IPS-NIHi7 (cell line): ENCODE results near the gene POLN.
"Not testable (repeated sequence)": the region's sequence is repeated elsewhere in the genome, so short reads cannot be mapped to it uniquely, and the experiment has no call there.

Experiments used
- DNase-seq: peaks from one replicate; pipeline ENCODE4 v3.0.0; 2012; ENCODE audit warnings: mixed read lengths; ENCODE audit errors: extremely low spot score

The POLN gene

GRCh38 chr4:2042204-2042946 lies 199.5 kb downstream of the POLN start:
- no peak for DNase-seq

DNA sequence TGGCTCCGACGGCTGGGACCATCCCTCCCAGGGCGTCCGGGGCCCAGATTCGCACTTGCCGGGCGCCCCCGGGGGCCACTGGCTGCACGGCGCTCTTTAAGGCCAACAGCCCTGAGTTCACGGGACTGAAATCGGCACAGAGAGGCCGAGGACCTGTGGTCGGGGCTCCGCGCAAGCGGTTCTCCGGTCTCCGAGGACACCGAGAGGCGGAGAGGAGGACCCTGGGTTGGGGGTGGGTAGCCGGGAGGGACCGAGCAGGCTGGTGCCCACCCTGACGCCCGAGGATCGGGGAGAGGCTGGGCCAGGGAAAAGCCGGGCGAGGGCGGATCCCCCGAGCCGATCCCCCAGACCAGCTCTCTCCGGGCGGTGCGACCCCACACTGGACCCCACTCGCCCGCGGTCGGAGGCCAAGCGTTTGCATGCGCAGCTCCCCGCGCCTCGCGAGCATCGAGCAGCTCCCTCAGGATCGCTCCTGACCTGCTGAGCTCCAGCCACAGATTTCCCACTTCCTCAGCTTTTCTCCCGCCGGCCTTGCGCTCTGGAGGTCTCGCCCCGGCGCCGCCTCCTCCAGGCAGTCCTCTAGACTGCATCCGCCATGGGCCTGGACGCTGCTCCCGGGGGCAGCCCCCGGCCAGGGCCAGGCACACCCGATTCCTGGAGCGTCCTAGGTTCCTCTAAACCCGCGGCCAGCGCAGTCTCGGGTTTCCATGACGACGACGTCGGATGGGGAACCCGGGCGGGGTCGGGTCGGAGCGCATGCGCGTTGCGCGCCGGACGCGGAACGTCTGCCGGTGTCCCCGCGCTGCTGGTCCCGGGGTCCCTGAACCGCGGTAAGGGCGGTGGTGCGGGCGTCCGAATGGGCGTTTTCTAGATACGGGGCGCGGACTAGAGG lies 200.4 kb downstream of the POLN start:
- DNase-seq = peak; percentile 95

DNA sequence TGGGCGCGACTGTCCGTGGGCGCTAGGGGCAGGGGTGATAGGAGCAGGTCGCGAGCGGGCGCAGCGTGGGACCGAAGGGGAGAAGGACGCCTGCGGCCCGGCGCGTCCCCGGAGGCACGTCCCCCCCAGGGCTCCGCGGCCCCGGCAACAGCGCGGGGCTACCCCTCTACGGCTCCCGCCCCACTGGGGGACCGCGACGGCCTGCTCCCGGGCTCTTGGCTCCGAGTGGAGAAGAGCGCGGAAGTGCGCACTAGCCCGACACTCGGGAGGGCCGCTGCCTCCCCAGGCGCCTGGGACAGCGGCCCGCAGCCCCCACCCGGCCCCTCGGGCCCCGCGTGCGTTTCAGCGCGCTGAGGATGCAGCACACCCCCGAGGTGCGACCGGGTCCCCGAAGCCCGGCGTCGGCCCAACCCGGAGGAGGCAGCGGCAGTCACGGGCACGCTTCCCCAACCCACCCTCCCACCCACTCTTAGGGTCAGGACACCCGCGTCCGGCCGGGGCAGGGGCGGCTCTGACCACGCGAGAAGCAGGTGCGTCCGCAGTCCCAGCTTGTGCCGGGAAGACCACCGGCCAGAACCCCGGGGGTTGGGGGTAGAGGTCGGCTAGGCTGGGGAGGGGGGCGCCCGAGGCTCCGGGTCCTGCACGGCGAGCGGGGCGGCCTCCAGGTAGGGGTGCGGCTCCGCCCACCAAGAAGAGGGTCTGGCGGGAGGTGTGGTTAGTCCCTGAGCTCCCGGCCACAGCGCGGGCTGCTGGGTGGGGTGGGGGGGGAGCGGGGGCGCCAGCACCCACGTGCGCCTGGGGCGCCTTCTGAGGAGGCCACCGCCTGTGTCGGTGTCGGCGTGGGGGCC lies 201.3 kb downstream of the POLN start:
- peak; percentile 56 for DNase-seq

DNA sequence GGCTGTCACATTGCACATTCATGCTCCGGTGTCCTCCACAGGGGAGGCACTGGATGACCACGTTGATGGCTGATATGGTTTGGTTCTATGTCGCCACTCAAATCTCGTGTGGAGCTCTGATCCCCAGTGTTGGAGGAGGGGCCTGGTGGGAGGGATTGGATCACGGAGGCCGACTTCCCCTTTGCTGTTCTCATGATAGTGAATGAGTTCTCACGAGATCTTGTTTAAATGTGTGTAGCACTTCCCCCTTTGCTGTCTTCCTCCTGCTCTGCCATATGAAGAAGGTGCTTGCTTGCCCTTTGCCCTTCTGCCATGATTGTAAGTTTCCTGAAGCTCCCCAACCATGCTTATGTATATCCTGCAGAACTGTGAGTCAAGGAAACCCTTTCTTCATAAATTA lies 205.1 kb downstream of the POLN start:
- no peak for DNase-seq

DNA sequence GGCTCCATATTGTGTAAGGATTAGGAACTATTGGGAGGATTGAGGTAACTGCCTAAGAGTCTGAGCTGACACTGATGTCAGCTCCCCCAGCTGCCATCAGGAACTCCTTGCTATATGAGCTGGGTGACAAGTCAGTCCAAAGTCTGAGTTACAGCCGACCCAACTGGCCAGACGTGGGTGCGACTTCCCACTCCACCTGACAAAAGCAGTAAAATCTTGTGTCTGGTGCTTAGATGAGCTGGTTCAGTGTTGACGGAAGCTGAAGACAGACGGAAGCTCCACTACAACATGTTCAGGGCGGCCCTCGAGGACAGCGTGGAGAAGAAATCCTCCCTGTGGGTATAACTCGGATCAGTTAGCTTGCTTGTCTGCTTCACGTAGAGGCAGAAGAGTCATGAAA lies 205.6 kb downstream of the POLN start:
- peak; percentile 8 for DNase-seq

- not testable (repeated sequence) for DNase-seq
These were observed 210.8 kb downstream of the POLN start for GRCh38 chr4:2031161-2031560.

DNA sequence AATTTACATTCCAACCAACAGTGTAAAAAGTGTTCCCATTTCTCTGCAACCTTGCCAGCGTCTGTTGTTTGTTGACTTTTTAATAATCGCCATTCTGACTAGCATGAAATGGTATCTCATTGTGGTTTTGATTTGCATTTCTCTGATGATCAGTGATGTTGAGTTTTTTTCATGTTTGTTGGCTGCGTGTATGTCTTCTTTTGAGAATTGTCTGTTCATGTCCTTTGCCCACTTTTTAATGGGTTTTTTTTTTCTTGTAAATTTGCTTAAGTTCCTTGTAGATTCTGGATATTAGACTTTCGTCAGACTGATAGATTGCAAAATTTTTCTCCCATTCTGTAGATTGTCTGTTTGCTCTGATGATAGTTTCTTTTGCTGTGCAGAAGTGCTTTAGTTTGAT lies 214.8 kb downstream of the POLN start:
- DNase-seq = not testable (repeated sequence)

DNA sequence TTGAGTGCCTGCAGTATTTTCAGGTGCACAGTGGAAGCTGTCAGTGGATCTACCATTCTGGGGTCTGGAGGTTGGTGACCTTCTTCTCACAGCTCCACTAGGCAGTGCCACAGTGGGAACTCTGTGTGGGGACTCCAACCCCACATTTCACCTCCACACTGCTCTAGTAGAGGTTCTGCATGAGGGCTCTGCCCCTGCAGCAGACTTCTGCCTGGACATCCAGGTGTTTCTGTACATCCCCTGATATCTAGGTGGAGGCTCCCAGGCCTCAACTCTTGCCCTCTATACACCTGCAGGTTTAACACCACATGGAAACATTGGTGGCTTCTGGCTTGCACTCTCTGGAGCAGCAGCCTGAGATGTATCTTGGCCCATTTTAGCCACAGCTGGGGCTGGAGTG lies 216.1 kb downstream of the POLN start:
- no peak for DNase-seq

DNA sequence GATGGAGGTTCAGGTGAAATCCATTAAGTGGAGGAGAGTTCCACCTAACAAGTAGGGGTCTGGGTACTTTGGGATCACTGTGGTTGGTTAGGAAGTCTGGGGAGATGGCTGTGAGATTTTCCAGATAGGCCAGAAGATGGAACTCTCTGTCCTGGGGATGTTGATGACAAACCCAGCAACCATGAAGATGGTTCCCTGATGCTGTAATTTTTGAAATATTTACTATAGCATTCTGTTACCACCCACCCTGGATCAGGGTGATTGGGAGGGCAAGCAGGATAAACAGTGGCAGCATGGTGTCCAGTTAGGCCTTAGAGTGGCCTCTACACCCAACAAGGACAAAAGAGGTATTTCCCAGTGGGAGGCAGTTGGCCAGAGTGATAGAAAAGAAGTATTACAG lies 217.2 kb downstream of the POLN start:
- no peak for DNase-seq
